OCI-LY1 (cell line): Measurements from ENCODE around the gene CDC27.

Experiments used
- H2AFZ ChIP-seq: fragments of 200-600 bp; sonication (generic), shearing (Covaris generic); 2 replicates; pipeline ENCODE4 v1.6.0; 2014; ENCODE audit warnings: antibody characterized with exemption, mild to moderate bottlenecking, low read length
- H3F3A ChIP-seq: fragments of 200-600 bp; sonication (generic), shearing (Covaris generic); 2 replicates; pipeline ENCODE4 v1.6.0; 2014; ENCODE audit warnings: mild to moderate bottlenecking, antibody characterized with exemption, low read length, moderate library complexity; ENCODE audit not compliant: insufficient read depth
- H3K27ac ChIP-seq: fragments of 200-600 bp; sonication (generic); 2 replicates; pipeline ENCODE4 v1.5.1; 2014; ENCODE audit warnings: low read length, mixed run types, mild to moderate bottlenecking, low read depth; ENCODE audit not compliant: poor library complexity, severe bottlenecking
- H3K27me3 ChIP-seq: fragments of 200-600 bp; sonication (generic); 2 replicates; pipeline ENCODE4 v1.6.0; 2014; ENCODE audit warnings: antibody characterized with exemption, mild to moderate bottlenecking, low read length, moderate library complexity; ENCODE audit not compliant: insufficient read depth
- H3K36me3 ChIP-seq: fragments of 200-600 bp; sonication (generic); 2 replicates; pipeline ENCODE4 v1.6.1; 2014; ENCODE audit warnings: mild to moderate bottlenecking, antibody characterized with exemption, low read length, moderate library complexity, mixed read lengths; ENCODE audit not compliant: insufficient read depth
- H3K4me1 ChIP-seq: fragments of 200-600 bp; sonication (generic); 2 replicates; pipeline ENCODE4 v1.5.1; 2014; ENCODE audit warnings: mild to moderate bottlenecking, low read length, moderate library complexity; ENCODE audit not compliant: insufficient read depth, severe bottlenecking
- H3K4me2 ChIP-seq: fragments of 200-600 bp; sonication (generic), shearing (Covaris generic); 2 replicates; pipeline ENCODE4 v1.6.1; 2014; ENCODE audit warnings: low read length
- H3K4me3 ChIP-seq: fragments of 200-600 bp; sonication (generic); 2 replicates; pipeline ENCODE4 v1.5.1; 2014; ENCODE audit warnings: low read length, low read depth, mild to moderate bottlenecking, mixed read lengths; ENCODE audit not compliant: poor library complexity, severe bottlenecking
- H3K79me2 ChIP-seq: fragments of 200-600 bp; shearing (Covaris generic); 2 replicates; pipeline ENCODE4 v1.6.1; 2016; ENCODE audit warnings: mixed run types, low read length, mixed read lengths; ENCODE audit not compliant: insufficient read depth
- H3K9ac ChIP-seq: fragments of 200-600 bp; sonication (generic), shearing (Covaris generic); 2 replicates; pipeline ENCODE4 v1.6.1; 2014; ENCODE audit warnings: mild to moderate bottlenecking, low read length, mixed read lengths
- H3K9me2 ChIP-seq: fragments of 200-600 bp; sonication (generic), shearing (Covaris generic); 2 replicates; pipeline ENCODE4 v1.6.1; 2014; ENCODE audit warnings: low read depth, mild to moderate bottlenecking, low read length, mixed read lengths
- H3K9me3 ChIP-seq: fragments of 200-600 bp; shearing (Covaris generic); 2 replicates; pipeline ENCODE4 v1.6.1; 2014; ENCODE audit warnings: low read length, mixed read lengths
- H4K20me1 ChIP-seq: fragments of 200-600 bp; sonication (generic), shearing (Covaris generic); 2 replicates; pipeline ENCODE4 v1.6.0; 2016; ENCODE audit warnings: mild to moderate bottlenecking, low read length; ENCODE audit not compliant: insufficient read depth
- CTCF ChIP-seq: fragments of 200-600 bp; sonication (generic), shearing (Covaris generic); IDR thresholded peaks from 2 replicates; pipeline ENCODE4 v1.5.1; 2017; ENCODE audit warnings: mild to moderate bottlenecking, antibody characterized with exemption, low read length, moderate library complexity, mixed read lengths
- EZH2 ChIP-seq: fragments of 200-600 bp; sonication (generic), shearing (Covaris generic); IDR thresholded peaks from 2 replicates; pipeline ENCODE4 v1.8.0; 2017; ENCODE audit warnings: borderline replicate concordance, mixed run types, mild to moderate bottlenecking, antibody characterized with exemption, low read length, moderate library complexity, mixed read lengths

Gene CDC27

GRCh38 chr17:47164263-47164662 is 24.8 kb downstream of the CDC27 start:
- no peaks in the 10 kb centered on the region for H3K9me3 ChIP-seq
- TF ChIP-seq CTCF = no peak
- no peak for TF ChIP-seq EZH2
- H3K4me2 ChIP-seq = no peak overlapping the region
- no peaks in the 10 kb centered on the region for H4K20me1 ChIP-seq
- H2AFZ ChIP-seq = no peak overlapping the region
- peaks cover 2% of the 10 kb centered on the region; the same call in 1 of the 2 replicates for H3K79me2 ChIP-seq
- no peak overlapping the region for H3K27ac ChIP-seq
- H3K9ac ChIP-seq = no peak overlapping the region
- H3K27me3 ChIP-seq = no peaks in the 10 kb centered on the region
- H3K36me3 ChIP-seq = peaks cover 90% of the 10 kb centered on the region
- H3K4me3 ChIP-seq = no peak overlapping the region
- no peaks in the 10 kb centered on the region for H3K9me2 ChIP-seq
- no peaks in the 10 kb centered on the region for H3F3A ChIP-seq
- peaks cover 16% of the 10 kb centered on the region for H3K4me1 ChIP-seq

GRCh38 chr17:47162013-47162622 is 27.0 kb downstream of the CDC27 start:
- TF ChIP-seq CTCF (no peak), EZH2 (no peak)
- H3K9me3 ChIP-seq = no peaks in the 10 kb centered on the region
- H4K20me1 ChIP-seq = no peaks in the 10 kb centered on the region
- H3K4me1 ChIP-seq = peaks cover 16% of the 10 kb centered on the region
- no peak overlapping the region for H3K4me3 ChIP-seq
- H3K27ac ChIP-seq = no peak overlapping the region
- H3K27me3 ChIP-seq = no peaks in the 10 kb centered on the region
- H3K79me2 ChIP-seq = peaks cover 2% of the 10 kb centered on the region; the same call in 1 of the 2 replicates
- no peaks in the 10 kb centered on the region for H3K9me2 ChIP-seq
- no peak overlapping the region for H3K9ac ChIP-seq
- H3F3A ChIP-seq = no peaks in the 10 kb centered on the region
- H2AFZ ChIP-seq = no peak overlapping the region
- H3K36me3 ChIP-seq = peaks cover 84% of the 10 kb centered on the region
- no peak overlapping the region for H3K4me2 ChIP-seq

- Histone ChIP-seq H3K4me1 (peaks cover 16% of the 10 kb centered on the region), H2AFZ (no peak overlapping the region), H3K36me3 (peaks cover 86% of the 10 kb centered on the region), H3K4me3 (no peak overlapping the region), H4K20me1 (no peaks in the 10 kb centered on the region), H3K4me2 (no peak overlapping the region), H3F3A (no peaks in the 10 kb centered on the region), H3K27me3 (no peaks in the 10 kb centered on the region), H3K9ac (no peak overlapping the region), H3K27ac (no peak overlapping the region), H3K9me2 (no peaks in the 10 kb centered on the region), H3K79me2 (no peaks in the 10 kb centered on the region), H3K9me3 (no peaks in the 10 kb centered on the region)
- no peak for TF ChIP-seq CTCF
- TF ChIP-seq EZH2 = no peak
These were observed 29.8 kb downstream of the CDC27 start for GRCh38 chr17:47159315-47159714.
